ENCODE results near the gene MCM3AP.
"Not testable (repeated sequence)": the region's sequence is repeated elsewhere in the genome, so short reads cannot be mapped to it uniquely, and the experiment has no call there.

MCM3AP gene

GRCh38 chr21:46268371-46268770, 17.0 kb downstream of the MCM3AP start:
- no peak for DNase-seq

GRCh38 chr21:46266946-46267345, 18.5 kb downstream of the MCM3AP start:
- DNase-seq: no peak

GRCh38 chr21:46265736-46266525, 19.5 kb downstream of the MCM3AP start:
- no peak for DNase-seq

- DNase-seq: no peak
Observed at GRCh38 chr21:46264690-46265144, 20.7 kb downstream of the MCM3AP start.

GRCh38 chr21:46264046-46264689, 21.2 kb downstream of the MCM3AP start:
- no peak for DNase-seq

GRCh38 chr21:46256501-46256994, 28.9 kb downstream of the MCM3AP start:
- no peak for DNase-seq

GRCh38 chr21:46255758-46256337, 29.6 kb downstream of the MCM3AP start:
- no peak for DNase-seq

- DNase-seq: no peak
Observed at GRCh38 chr21:46255166-46255565, 30.2 kb downstream of the MCM3AP start.

- no peak for DNase-seq
Observed at GRCh38 chr21:46254208-46254975, 31.0 kb downstream of the MCM3AP start.

- DNase-seq: no peak
Observed at GRCh38 chr21:46253610-46254124, 31.7 kb downstream of the MCM3AP start.

- DNase-seq: no peak
Observed at GRCh38 chr21:46252840-46253239, 32.6 kb downstream of the MCM3AP start.

GRCh38 chr21:46250146-46250725, 35.2 kb downstream of the MCM3AP start:
- DNase-seq: no peak

GRCh38 chr21:46248827-46249226, 36.6 kb downstream of the MCM3AP start:
- DNase-seq: no peak

- no peak for DNase-seq
Observed at GRCh38 chr21:46248422-46248782, 37.0 kb downstream of the MCM3AP start.

- no peak for DNase-seq
Observed at GRCh38 chr21:46247699-46248421, 37.6 kb downstream of the MCM3AP start.

- DNase-seq: no peak
Observed at GRCh38 chr21:46246345-46246744, 39.1 kb downstream of the MCM3AP start.

- no peak for DNase-seq
Observed at GRCh38 chr21:46245213-46245915, 40.0 kb downstream of the MCM3AP start.

GRCh38 chr21:46244602-46245001, 40.8 kb downstream of the MCM3AP start:
- DNase-seq: no peak

- no peak for DNase-seq
Observed at GRCh38 chr21:46243960-46244361, 41.5 kb downstream of the MCM3AP start.

- no peak for DNase-seq
Observed at GRCh38 chr21:46243325-46243724, 42.1 kb downstream of the MCM3AP start.

- not testable (repeated sequence) for DNase-seq
Observed at GRCh38 chr21:46241577-46241976, 43.8 kb downstream of the MCM3AP start.
